Transverse colon (tissue), 4 donors: ENCODE data around the gene COX6B1. TPM values are rescaled to one million over a fixed set of nuclear protein-coding genes. Genes with fewer than 3 reads are reported as not detected.

ENCODE experiments used
- DNase-seq: peaks from one replicate; pipeline ENCODE4 v3.0.0-alpha.2; 2019
- H3K27ac ChIP-seq, 4 donors: fragments of 200-600 bp; sonication (generic); 2 replicates each; pipeline ENCODE4 v1.5.1; 2016 to 2018; ENCODE audit warnings: inconsistent platforms in 4 of 4
- H3K27me3 ChIP-seq: fragments of 200-600 bp; sonication (generic); 2 replicates; pipeline ENCODE4 v1.5.1; 2017; ENCODE audit warnings: inconsistent platforms
- H3K36me3 ChIP-seq, 4 donors: fragments of 200-600 bp; sonication (generic); 2 replicates each; pipeline ENCODE4 v1.5.1; 2017 to 2019; ENCODE audit warnings: inconsistent platforms in 4 of 4
- H3K4me1 ChIP-seq, 4 donors: fragments of 200-600 bp; sonication (generic); 2 replicates each; pipeline ENCODE4 v1.5.1; 2017 to 2020; ENCODE audit warnings: inconsistent platforms in 4 of 4
- H3K4me3 ChIP-seq, 4 donors: fragments of 200-600 bp; sonication (generic); 1 replicate in 1 of 4; 2 replicates in 3 of 4; pipeline versions ENCODE4 v1.5.1 to v1.6.1; 2017 to 2019; ENCODE audit warnings: inconsistent platforms in 4 of 4
- H3K9me3 ChIP-seq, 2 donors: fragments of 200-600 bp; sonication (generic); 2 replicates each; pipeline ENCODE4 v1.5.1; 2017 to 2019; ENCODE audit warnings: inconsistent platforms in 2 of 2
- CTCF ChIP-seq, 5 experiments: fragments of 200-600 bp in 3 of 5; fragments of 450-650 bp in 2 of 5; sonication (generic) in 3 of 5; IDR thresholded peaks; 1 replicate in 2 of 5; 2 replicates in 3 of 5; pipeline ENCODE4 v1.5.1; 2016 to 2017; ENCODE audit warnings: antibody characterized with exemption in 5 of 5, inconsistent platforms in 3 of 5, mild to moderate bottlenecking in 2 of 5, moderate library complexity in 1 of 5
- EP300 ChIP-seq: sonication (generic); formaldehyde crosslinking; IDR thresholded peaks from one replicate; pipeline ENCODE4 v1.6.1; 2017; ENCODE audit warnings: antibody characterized with exemption, low read depth
- POLR2A ChIP-seq: fragments of 450-650 bp; IDR thresholded peaks from one replicate; pipeline ENCODE4 v1.6.1; 2016; ENCODE audit warnings: antibody characterized with exemption, mild to moderate bottlenecking, moderate library complexity
- POLR2AphosphoS5 ChIP-seq, 3 donors: sonication (generic); formaldehyde crosslinking; IDR thresholded peaks; one replicate each; pipeline ENCODE4 v1.6.1; 2016; ENCODE audit warnings: antibody characterized with exemption in 3 of 3
- WGBS, 2 donors: methylation state at CpG; one replicate each; pipeline ENCODE4 v1.1.5; 2018; ENCODE audit warnings: low coverage in 1 of 2; 5-methylcytosine and 5-hydroxymethylcytosine counted together
- in situ Hi-C, 4 donors: fragments of 200-750 bp; cut with MboI; loops; one replicate each; pipeline versions ENCODE4 v1.15.0 to v1.15.1; 2017; ENCODE audit warnings: low sequenced_read_pairs in 3 of 4, low pct_ligation_motif_present in 1 of 4, low pct_unique_long_range_greater_than_20kb in 1 of 4
- intact Hi-C: fragments of 100-400 bp; cut with DNase I; formaldehyde crosslinking; loops from one replicate; pipeline ENCODE4 v1.15.1; 2023; ENCODE audit warnings: low total_unique reads
- total RNA-seq, 4 donors: library from RNA; depleted of rRNA; stranded (reverse); fragments of >200 nt; gene quantifications; one replicate each; pipeline ENCODE4 v1.1.0, GENCODE V29; 2016

Gene COX6B1
- total RNA-seq, 4 donors from 2014 or later: 368 to 1,320 (median 628) TPM

GRCh38 chr19:35693835-35694599 lies 45.9 kb downstream of the COX6B1 start:
- intact Hi-C loops: loop anchor here (1.0 kb wide), 1 partner anchor 21 kb away; no protein-coding TSS in a partner anchor
- peak; percentile 92 for DNase-seq
- H3K4me3 ChIP-seq: no peak overlapping the region
- no peaks in the 10 kb centered on the region for H3K9me3 ChIP-seq
- H3K4me1 ChIP-seq: no peaks in the 10 kb centered on the region
- H3K27me3 ChIP-seq: no peaks in the 10 kb centered on the region
- TF ChIP-seq CTCF (IDR thresholded peaks at IDR 0.05): peak; percentile 93 to 99 (median 97)
- no peak for TF ChIP-seq EP300
- TF ChIP-seq POLR2AphosphoS5 (IDR thresholded peaks at IDR 0.05): peak in 1 of 3 donors; percentile 15
- TF ChIP-seq POLR2A: no peak
- in situ Hi-C loops: loop anchor here in 1 of 4 donors (10.0 kb wide), 1 partner anchor 241 kb away; the partner anchor contains the start of gene LRFN3
- H3K27ac ChIP-seq: no peak overlapping the region
- 25 to 28% methylated on average over 2 to 8 of the region's 8 CpGs for WGBS, 2 donors
- H3K36me3 ChIP-seq: no peaks in the 10 kb centered on the region

- Histone ChIP-seq H3K9me3 (no peaks in the 10 kb centered on the region), H3K27me3 (no peaks in the 10 kb centered on the region), H3K4me1 (no peaks in the 10 kb centered on the region), H3K27ac (no peak overlapping the region), H3K36me3 (no peaks in the 10 kb centered on the region), H3K4me3 (no peak overlapping the region)
- DNase-seq: no peak
- WGBS, 2 donors: 73 to 79% methylated on average over 2 of the region's 2 CpGs
- in situ Hi-C loops (loop anchor here in 1 of 4 donors (10.0 kb wide), 1 partner anchor 239 kb away; the partner anchor contains the start of gene LRFN3), intact Hi-C loops (no loop called here)
- TF ChIP-seq CTCF (IDR thresholded peaks at IDR 0.05) (no peak), POLR2A (no peak), POLR2AphosphoS5 (IDR thresholded peaks at IDR 0.05) (no peak), EP300 (no peak)
Measured at GRCh38 chr19:35695895-35696422, 47.8 kb downstream of the COX6B1 start.

- no peak for DNase-seq
- TF ChIP-seq CTCF (IDR thresholded peaks at IDR 0.05) (no peak), POLR2AphosphoS5 (IDR thresholded peaks at IDR 0.05) (no peak), POLR2A (no peak), EP300 (no peak)
- in situ Hi-C loops: loop anchor here in 1 of 4 donors (10.0 kb wide), 1 partner anchor 238 kb away; the partner anchor contains the start of gene LRFN3
- Histone ChIP-seq H3K27ac (no peak overlapping the region), H3K27me3 (no peaks in the 10 kb centered on the region), H3K4me1 (peaks cover 0 to 2% (median under 1%) of the 10 kb centered on the region in 4 donors), H3K4me3 (no peak overlapping the region), H3K9me3 (no peaks in the 10 kb centered on the region), H3K36me3 (no peaks in the 10 kb centered on the region)
- intact Hi-C loops: no loop called here
- 63% methylated on average over 4 of the region's 4 CpGs; no CpG with 5 or more reads in 1 of the 2 donors for WGBS, 2 donors
Measured at GRCh38 chr19:35696835-35697234, 48.7 kb downstream of the COX6B1 start.

GRCh38 chr19:35702223-35703012 lies 54.3 kb downstream of the COX6B1 start:
- 0% methylated on average over 50 of the region's 50 CpGs; no CpG with 5 or more reads in 1 of the 2 donors for WGBS, 2 donors
- intact Hi-C loops (no loop called here), in situ Hi-C loops (no loop called here)
- no peaks in the 10 kb centered on the region for H3K36me3 ChIP-seq
- H3K4me1 ChIP-seq: peaks cover 0 to 15% (median 8%) of the 10 kb centered on the region in 4 donors
- H3K27ac ChIP-seq: peak overlapping the region; percentile 44 to 72 (median 54)
- peak; percentile 96 for DNase-seq
- peak overlapping the region; percentile 44 to 76 (median 55) for H3K4me3 ChIP-seq
- H3K9me3 ChIP-seq: no peaks in the 10 kb centered on the region
- no peak for TF ChIP-seq CTCF (IDR thresholded peaks at IDR 0.05)
- TF ChIP-seq EP300: no peak
- TF ChIP-seq POLR2A: peak; percentile 25
- peak in 1 of 3 donors; percentile 63 for TF ChIP-seq POLR2AphosphoS5 (IDR thresholded peaks at IDR 0.05)
- H3K27me3 ChIP-seq: peaks cover 22% of the 10 kb centered on the region
